Thyroid gland (tissue), 4 donors: ENCODE results near the gene RELT. TPM values are rescaled to one million over a fixed set of nuclear protein-coding genes. Genes with fewer than 3 reads are reported as not detected.

Experiments
- DNase-seq, 2 donors: peaks; one replicate each; pipeline ENCODE4 v3.0.0-alpha.2; 2019
- H3K27ac ChIP-seq, 3 donors: fragments of 200-600 bp; sonication (generic); 1 replicate in 2 of 3; 2 replicates in 1 of 3; pipeline ENCODE4 v1.5.1; 2016 to 2019; ENCODE audit warnings: mild to moderate bottlenecking in 1 of 3, moderate library complexity in 1 of 3
- H3K27me3 ChIP-seq: fragments of 200-600 bp; sonication (generic); one replicate; pipeline ENCODE4 v1.5.1; 2019
- H3K36me3 ChIP-seq, 2 donors: fragments of 200-600 bp; sonication (generic); one replicate each; pipeline ENCODE4 v1.5.1; 2016 to 2019
- H3K4me1 ChIP-seq, 2 donors: fragments of 200-600 bp; sonication (generic); one replicate each; pipeline ENCODE4 v1.5.1; 2017 to 2019
- H3K4me3 ChIP-seq, 3 donors: fragments of 200-600 bp; sonication (generic); replicated peaks in 1 of 3; 1 replicate in 2 of 3; 2 replicates in 1 of 3; pipeline ENCODE4 v1.5.1; 2016; ENCODE audit warnings: mild to moderate bottlenecking in 1 of 3
- H3K9me3 ChIP-seq: fragments of 200-600 bp; sonication (generic); one replicate; pipeline ENCODE4 v1.5.1; 2017
- CTCF ChIP-seq, 6 experiments: fragments of 200-600 bp in 3 of 6; fragments of 450-650 bp in 3 of 6; sonication (generic) in 3 of 6; IDR thresholded peaks; one replicate each; pipeline ENCODE4 v1.5.1; 2016 to 2019; ENCODE audit warnings: antibody characterized with exemption in 6 of 6, mild to moderate bottlenecking in 2 of 6, inconsistent platforms in 1 of 6, moderate library complexity in 1 of 6
- POLR2A ChIP-seq, 2 donors: fragments of 450-650 bp; IDR thresholded peaks; one replicate each; pipeline ENCODE4 v1.6.1; 2017; ENCODE audit warnings: antibody characterized with exemption in 2 of 2, mild to moderate bottlenecking in 2 of 2, moderate library complexity in 1 of 2
- WGBS, 2 donors: methylation state at CpG; one replicate each; pipeline ENCODE4 v1.1.5; 2017; 5-methylcytosine and 5-hydroxymethylcytosine counted together
- intact Hi-C: fragments of 100-400 bp; cut with DNase I; formaldehyde crosslinking; loops from one replicate; pipeline ENCODE4 v1.15.1; 2023
- total RNA-seq, 4 donors: library from RNA; depleted of rRNA; stranded (reverse); fragments of >200 nt; gene quantifications; one replicate each; pipeline ENCODE4 v1.2.3, GENCODE V29; 2016

The RELT gene
- total RNA-seq, 4 donors from 2014 or later, result 1.6 to 3.5 (median 1.9) TPM

DNA sequence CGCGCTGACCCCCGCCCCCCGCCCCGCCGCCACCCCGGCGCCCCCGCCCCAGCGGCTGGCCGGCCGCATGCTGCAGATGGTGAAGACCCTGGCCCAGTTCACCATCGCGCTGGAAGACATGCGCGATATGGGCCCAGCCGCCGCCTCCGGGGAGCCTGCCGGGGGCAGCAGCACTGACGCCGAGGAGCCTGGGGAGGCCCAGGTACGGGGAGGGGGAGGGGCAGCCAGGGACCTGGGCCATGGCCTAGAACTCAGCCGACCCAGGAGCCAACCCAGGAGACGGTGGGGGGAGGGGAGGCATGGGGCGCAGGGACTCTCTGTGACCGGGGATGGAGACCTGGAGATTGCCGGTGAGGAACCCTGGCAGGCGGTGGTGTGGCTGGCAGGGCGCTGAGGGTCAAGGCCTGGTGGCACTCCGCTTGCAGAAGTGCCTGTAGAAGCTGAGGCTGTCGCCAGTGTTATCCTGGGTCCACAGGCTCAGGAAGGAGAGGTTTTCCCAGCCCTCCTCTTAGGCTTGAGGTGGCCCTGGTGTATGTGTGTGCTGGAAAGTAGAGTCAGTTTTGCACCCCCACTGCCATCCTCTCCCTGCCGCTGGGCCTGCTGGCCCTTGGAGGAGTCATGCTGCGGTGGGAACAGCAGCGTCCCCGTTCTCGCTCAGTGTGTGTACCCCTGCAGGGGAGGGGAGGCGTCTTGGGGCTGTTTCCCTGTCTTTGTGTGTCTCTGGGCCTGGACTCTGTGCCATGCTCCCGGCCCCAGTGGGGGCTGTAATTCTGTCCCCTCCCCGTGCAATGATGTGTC lies 32.9 kb upstream of the RELT start:
- intact Hi-C loops, result loop anchor here (5.0 kb wide), 1 partner anchor 49 kb away; no protein-coding TSS in a partner anchor
- peaks cover 25 to 36% of the 10 kb centered on the region in 2 donors for H3K4me1 ChIP-seq
- H3K9me3 ChIP-seq, result no peaks in the 10 kb centered on the region
- no peaks in the 10 kb centered on the region for H3K36me3 ChIP-seq
- peak; percentile 47 to 48 for DNase-seq
- TF ChIP-seq CTCF (IDR thresholded peaks at IDR 0.05) (no peak), POLR2A (IDR thresholded peaks at IDR 0.05) (no peak)
- WGBS, 2 donors, result 59 to 76% methylated on average over 12 to 18 of the region's 40 CpGs
- no peaks in the 10 kb centered on the region for H3K27me3 ChIP-seq
- no peak overlapping the region for H3K27ac ChIP-seq
- peak overlapping the region in 1 of 3 donors; percentile 25 for H3K4me3 ChIP-seq

GRCh38 chr11:73344191-73344607 lies 32.0 kb upstream of the RELT start:
- TF ChIP-seq CTCF (IDR thresholded peaks at IDR 0.05) (no peak), POLR2A (IDR thresholded peaks at IDR 0.05) (no peak)
- Histone ChIP-seq H3K4me3 (no peak overlapping the region), H3K27me3 (no peaks in the 10 kb centered on the region), H3K36me3 (no peaks in the 10 kb centered on the region), H3K27ac (no peak overlapping the region), H3K9me3 (no peaks in the 10 kb centered on the region), H3K4me1 (peaks cover 22 to 32% of the 10 kb centered on the region in 2 donors)
- intact Hi-C loops, result loop anchor here (5.0 kb wide), 1 partner anchor 48 kb away; no protein-coding TSS in a partner anchor
- DNase-seq, result peak; percentile 55 to 71
- WGBS, 2 donors, result 56 to 75% methylated on average over 14 to 19 of the region's 20 CpGs

GRCh38 chr11:73345481-73346160 lies 30.6 kb upstream of the RELT start:
- DNase-seq, result no peak
- WGBS, 2 donors, result 88 to 91% methylated on average over 5 of the region's 5 CpGs
- H3K4me1 ChIP-seq, result peaks cover 30 to 43% of the 10 kb centered on the region in 2 donors
- H3K27ac ChIP-seq, result no peak overlapping the region
- no peak overlapping the region for H3K4me3 ChIP-seq
- TF ChIP-seq POLR2A (IDR thresholded peaks at IDR 0.05) (no peak), CTCF (IDR thresholded peaks at IDR 0.05) (no peak)
- intact Hi-C loops, result no loop called here
- H3K9me3 ChIP-seq, result no peaks in the 10 kb centered on the region
- no peaks in the 10 kb centered on the region for H3K27me3 ChIP-seq
- no peaks in the 10 kb centered on the region for H3K36me3 ChIP-seq

GRCh38 chr11:73346186-73346935 lies 29.8 kb upstream of the RELT start:
- Histone ChIP-seq H3K4me3 (no peak overlapping the region), H3K27ac (no peak overlapping the region), H3K9me3 (no peaks in the 10 kb centered on the region), H3K36me3 (no peaks in the 10 kb centered on the region), H3K27me3 (no peaks in the 10 kb centered on the region), H3K4me1 (peaks cover 30 to 50% of the 10 kb centered on the region in 2 donors)
- no peak for DNase-seq
- WGBS, 2 donors, result 82 to 88% methylated on average over 9 to 10 of the region's 10 CpGs
- intact Hi-C loops, result no loop called here
- TF ChIP-seq CTCF (IDR thresholded peaks at IDR 0.05) (no peak), POLR2A (IDR thresholded peaks at IDR 0.05) (no peak)
